Testis (tissue), 3 donors: ENCODE data around the gene TNFRSF11A. TPM values are rescaled to one million over a fixed set of nuclear protein-coding genes. Genes with fewer than 3 reads are reported as not detected.

Source experiments
- DNase-seq: peaks from one replicate; pipeline ENCODE4 v3.0.0-alpha.2; 2019
- H3K27ac ChIP-seq, 2 donors: fragments of 200-600 bp; sonication (generic); one replicate each; pipeline ENCODE4 v1.5.1; 2019
- H3K27me3 ChIP-seq: fragments of 200-600 bp; sonication (generic); one replicate; pipeline ENCODE4 v1.5.1; 2019
- H3K36me3 ChIP-seq: fragments of 200-600 bp; sonication (generic); one replicate; pipeline ENCODE4 v1.5.1; 2017; ENCODE audit warnings: low read depth; ENCODE audit errors: missing control alignments
- H3K4me1 ChIP-seq: fragments of 200-600 bp; sonication (generic); one replicate; pipeline ENCODE4 v1.5.1; 2019
- H3K4me3 ChIP-seq, 2 donors: fragments of 200-600 bp; sonication (generic); one replicate each; pipeline ENCODE4 v1.5.1; 2017 to 2019
- H3K9me3 ChIP-seq: fragments of 200-600 bp; sonication (generic); one replicate; pipeline ENCODE4 v1.5.1; 2017
- POLR2A ChIP-seq: fragments of 450-650 bp; IDR thresholded peaks from one replicate; pipeline ENCODE4 v1.6.1; 2017; ENCODE audit warnings: antibody characterized with exemption, mild to moderate bottlenecking, moderate library complexity
- WGBS, 2 donors: methylation state at CpG; one replicate each; pipeline ENCODE4 v1.1.5; 2018; 5-methylcytosine and 5-hydroxymethylcytosine counted together
- intact Hi-C: fragments of 100-400 bp; cut with DNase I; formaldehyde crosslinking; loops from one replicate; pipeline ENCODE4 v1.15.1; 2023; ENCODE audit warnings: low total_unique reads
- polyA plus RNA-seq: library from polyadenylated mRNA; stranded (reverse); fragments of 350-450 nt; fragmentation: Illumina TruSeq; extraction: RNeasy Lipid Tissue Mini Kit (QIAGEN cat#74804); gene quantifications from one replicate; pipeline ENCODE4 v1.2.3, GENCODE V29; 2014; ENCODE audit warnings: low read depth, low replicate concordance; ENCODE audit not compliant: insufficient read depth
- total RNA-seq, 2 donors: library from RNA; depleted of rRNA; stranded (reverse); fragments of >200 nt; gene quantifications; one replicate each; pipeline ENCODE4 v1.2.3, GENCODE V29; 2016
- TF ChIP-seq, protein P1 (sequence below), 3 experiments: fragments of 450-650 bp in 2 of 3; fragments of 200-600 bp in 1 of 3; sonication (generic) in 1 of 3; IDR thresholded peaks; one replicate each; pipeline ENCODE4 v1.5.1; 2016 to 2019; ENCODE audit warnings: antibody characterized with exemption in 3 of 3, mild to moderate bottlenecking in 2 of 3, moderate library complexity in 1 of 3

The TNFRSF11A gene
- total and polyA plus RNA-seq, 3 donors from 2014 or later, result 2.4 to 3.3 (median 3.0) TPM

DNA sequence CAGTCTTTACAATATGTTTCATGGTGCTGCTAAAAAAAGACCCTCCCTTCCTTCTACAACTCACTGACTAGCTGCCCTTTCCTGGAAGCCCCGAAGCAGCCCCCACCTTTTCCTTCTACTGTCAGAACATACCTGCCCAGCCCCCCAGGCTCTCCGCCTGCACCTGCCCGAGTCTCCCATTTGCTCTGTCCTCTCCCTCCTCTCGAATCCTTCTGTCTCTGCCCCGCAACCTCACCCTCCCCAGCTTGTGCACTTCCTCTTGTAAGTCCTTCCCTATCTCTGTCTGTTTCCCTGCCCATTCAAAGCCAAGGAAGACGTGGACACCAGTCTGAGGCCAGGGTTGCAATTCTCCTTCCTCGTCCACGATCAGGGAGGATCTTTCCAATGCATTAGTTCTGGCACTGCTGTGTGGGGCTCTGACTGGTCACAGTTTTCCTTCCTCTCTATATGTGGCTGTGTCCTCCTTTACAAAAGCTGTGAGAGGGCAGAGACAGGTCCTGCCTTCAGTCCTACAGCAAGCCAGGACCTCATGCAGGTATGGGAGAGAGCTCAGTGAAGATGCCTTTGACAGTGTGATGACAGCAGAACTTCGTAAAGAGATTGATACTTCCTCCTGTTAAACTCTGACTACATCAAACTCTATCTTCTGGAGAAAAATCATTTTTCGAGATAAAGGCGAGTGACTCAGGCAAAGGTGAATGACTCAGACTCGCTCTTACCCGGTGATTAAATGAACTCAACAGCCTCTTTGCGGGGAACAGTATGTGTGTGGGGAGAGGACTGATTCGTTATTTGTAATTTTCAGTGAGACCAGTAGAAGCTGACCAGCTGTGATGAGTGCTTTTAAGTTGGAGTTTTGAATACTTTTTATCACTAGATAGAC, 14.2 kb downstream of the TNFRSF11A start:
- no peak for TF ChIP-seq POLR2A
- TF ChIP-seq, protein P1, sequence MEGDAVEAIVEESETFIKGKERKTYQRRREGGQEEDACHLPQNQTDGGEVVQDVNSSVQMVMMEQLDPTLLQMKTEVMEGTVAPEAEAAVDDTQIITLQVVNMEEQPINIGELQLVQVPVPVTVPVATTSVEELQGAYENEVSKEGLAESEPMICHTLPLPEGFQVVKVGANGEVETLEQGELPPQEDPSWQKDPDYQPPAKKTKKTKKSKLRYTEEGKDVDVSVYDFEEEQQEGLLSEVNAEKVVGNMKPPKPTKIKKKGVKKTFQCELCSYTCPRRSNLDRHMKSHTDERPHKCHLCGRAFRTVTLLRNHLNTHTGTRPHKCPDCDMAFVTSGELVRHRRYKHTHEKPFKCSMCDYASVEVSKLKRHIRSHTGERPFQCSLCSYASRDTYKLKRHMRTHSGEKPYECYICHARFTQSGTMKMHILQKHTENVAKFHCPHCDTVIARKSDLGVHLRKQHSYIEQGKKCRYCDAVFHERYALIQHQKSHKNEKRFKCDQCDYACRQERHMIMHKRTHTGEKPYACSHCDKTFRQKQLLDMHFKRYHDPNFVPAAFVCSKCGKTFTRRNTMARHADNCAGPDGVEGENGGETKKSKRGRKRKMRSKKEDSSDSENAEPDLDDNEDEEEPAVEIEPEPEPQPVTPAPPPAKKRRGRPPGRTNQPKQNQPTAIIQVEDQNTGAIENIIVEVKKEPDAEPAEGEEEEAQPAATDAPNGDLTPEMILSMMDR (IDR thresholded peaks at IDR 0.05), result no peak
- H3K9me3 ChIP-seq, result no peaks in the 10 kb centered on the region
- no peak overlapping the region for H3K4me3 ChIP-seq
- H3K4me1 ChIP-seq, result peaks cover 11% of the 10 kb centered on the region
- 68 to 74% methylated on average over 15 of the region's 15 CpGs for WGBS, 2 donors
- no peak overlapping the region for H3K27ac ChIP-seq
- no peaks in the 10 kb centered on the region for H3K36me3 ChIP-seq
- no peaks in the 10 kb centered on the region for H3K27me3 ChIP-seq
- DNase-seq, result no peak
- intact Hi-C loops, result no loop called here

GRCh38 chr18:62340996-62341395, 15.9 kb downstream of the TNFRSF11A start:
- no peak for TF ChIP-seq POLR2A
- TF ChIP-seq, protein P1 (IDR thresholded peaks at IDR 0.05), result no peak
- H3K4me1 ChIP-seq, result peaks cover 6% of the 10 kb centered on the region
- H3K27me3 ChIP-seq, result no peaks in the 10 kb centered on the region
- no peak overlapping the region for H3K27ac ChIP-seq
- DNase-seq, result no peak
- intact Hi-C loops, result no loop called here
- H3K4me3 ChIP-seq, result no peak overlapping the region
- H3K9me3 ChIP-seq, result no peaks in the 10 kb centered on the region
- WGBS, 2 donors, result 89 to 93% methylated on average over 9 of the region's 9 CpGs
- H3K36me3 ChIP-seq, result no peaks in the 10 kb centered on the region

GRCh38 chr18:62341473-62341872, 16.4 kb downstream of the TNFRSF11A start:
- Histone ChIP-seq H3K27me3 (no peaks in the 10 kb centered on the region), H3K36me3 (no peaks in the 10 kb centered on the region), H3K4me1 (peaks cover 5% of the 10 kb centered on the region), H3K4me3 (no peak overlapping the region), H3K27ac (no peak overlapping the region), H3K9me3 (no peaks in the 10 kb centered on the region)
- TF ChIP-seq, protein P1 (IDR thresholded peaks at IDR 0.05), result no peak
- TF ChIP-seq POLR2A, result no peak
- intact Hi-C loops, result no loop called here
- whole genome bisulfite sequencing, 2 donors, result 56 to 82% methylated on average over 3 of the region's 3 CpGs
- no peak for DNase-seq

GRCh38 chr18:62342884-62343283, 17.8 kb downstream of the TNFRSF11A start:
- H3K9me3 ChIP-seq, result no peaks in the 10 kb centered on the region
- TF ChIP-seq POLR2A, result no peak
- TF ChIP-seq, protein P1 (IDR thresholded peaks at IDR 0.05), result no peak
- intact Hi-C loops, result no loop called here
- no peaks in the 10 kb centered on the region for H3K27me3 ChIP-seq
- H3K4me1 ChIP-seq, result no peaks in the 10 kb centered on the region
- no peak overlapping the region for H3K27ac ChIP-seq
- no peak for DNase-seq
- H3K4me3 ChIP-seq, result no peak overlapping the region
- WGBS, 2 donors, result 88 to 92% methylated on average over 4 of the region's 4 CpGs
- no peaks in the 10 kb centered on the region for H3K36me3 ChIP-seq

- intact Hi-C loops, result no loop called here
- WGBS, 2 donors, result 93% methylated on average over 8 of the region's 8 CpGs
These were observed 18.2 kb downstream of the TNFRSF11A start for GRCh38 chr18:62343316-62343715.

More at GRCh38 chr18:62343316-62343715, 18.2 kb downstream of the TNFRSF11A start:
- H3K36me3 ChIP-seq, result no peaks in the 10 kb centered on the region
- H3K4me1 ChIP-seq, result no peaks in the 10 kb centered on the region
- DNase-seq, result no peak
- H3K4me3 ChIP-seq, result no peak overlapping the region
- no peak overlapping the region for H3K27ac ChIP-seq
- no peaks in the 10 kb centered on the region for H3K27me3 ChIP-seq
- no peaks in the 10 kb centered on the region for H3K9me3 ChIP-seq
- TF ChIP-seq POLR2A, result no peak
- TF ChIP-seq, protein P1 (IDR thresholded peaks at IDR 0.05), result no peak
